ENCODE results near the gene MEX3D. TPM values are rescaled to one million over a fixed set of nuclear protein-coding genes. Genes with fewer than 3 reads are reported as not detected.

The MEX3D gene
- total and polyA plus RNA-seq, 12 donors = 1.6 to 31.6 (median 14.4) TPM

- Histone ChIP-seq H3K36me3 (replicated peaks in 1 of 2) (no peaks in the 10 kb centered on the region), H3K27me3 (peaks cover 22% of the 10 kb centered on the region), H3K9me3 (replicated peaks in 1 of 3) (no peaks in the 10 kb centered on the region), H3K4me1 (replicated peaks in 1 of 2) (peaks cover 7 to 8% of the 10 kb centered on the region in 2 donors), H3K27ac (peak overlapping the region in 1 of 5 donors; percentile 61), H3K4me3 (no peak overlapping the region)
- TF ChIP-seq POLR2A (IDR thresholded peaks at IDR 0.05) (no peak), CTCF (IDR thresholded peaks at IDR 0.05) (no peak)
- no peak for DNase-seq
- intact Hi-C loops (cut with DNase I) = loop anchor here in 1 of 2 donors (10.0 kb wide), 1 partner anchor 226 kb away; the partner anchor contains the start of gene EFNA2
- 39 to 52% (median 51%) methylated on average over 5 to 9 of the region's 9 CpGs for WGBS, 4 donors
Observed at GRCh38 chr19:1510807-1511206, 57.3 kb downstream of the MEX3D start.

- Histone ChIP-seq H3K36me3 (replicated peaks in 1 of 2) (no peaks in the 10 kb centered on the region), H3K4me3 (no peak overlapping the region), H3K27me3 (peaks cover 20% of the 10 kb centered on the region), H3K9me3 (replicated peaks in 1 of 3) (no peaks in the 10 kb centered on the region), H3K4me1 (replicated peaks in 1 of 2) (peaks cover 7 to 8% of the 10 kb centered on the region in 2 donors), H3K27ac (peak overlapping the region in 1 of 5 donors; percentile 61)
- no peak for DNase-seq
- WGBS, 4 donors = 22 to 40% (median 26%) methylated on average over 10 to 25 of the region's 25 CpGs
- intact Hi-C loops (cut with DNase I) = loop anchor here in 1 of 2 donors (10.0 kb wide), 1 partner anchor 226 kb away; the partner anchor contains the start of gene EFNA2
- TF ChIP-seq CTCF (IDR thresholded peaks at IDR 0.05) (no peak), POLR2A (IDR thresholded peaks at IDR 0.05) (no peak)
Observed at GRCh38 chr19:1510442-1510806, 57.7 kb downstream of the MEX3D start.

GRCh38 chr19:1509602-1510441, 58.3 kb downstream of the MEX3D start:
- no peak for TF ChIP-seq POLR2A (IDR thresholded peaks at IDR 0.05)
- no peak for TF ChIP-seq CTCF (IDR thresholded peaks at IDR 0.05)
- 46 to 65% (median 61%) methylated on average over 9 to 11 of the region's 11 CpGs for WGBS, 4 donors
- Histone ChIP-seq H3K9me3 (replicated peaks in 1 of 3) (no peaks in the 10 kb centered on the region), H3K4me1 (replicated peaks in 1 of 2) (peaks cover 7 to 8% of the 10 kb centered on the region in 2 donors), H3K36me3 (replicated peaks in 1 of 2) (no peaks in the 10 kb centered on the region), H3K4me3 (no peak overlapping the region), H3K27ac (peak overlapping the region in 1 of 5 donors; percentile 61), H3K27me3 (peaks cover 14% of the 10 kb centered on the region)
- no peak for DNase-seq
- intact Hi-C loops (cut with DNase I) = loop anchor here in 1 of 2 donors (10.0 kb wide), 1 partner anchor 225 kb away; the partner anchor contains the start of gene EFNA2

- no peak for DNase-seq
- H3K4me1 ChIP-seq (replicated peaks in 1 of 2) = peaks cover 4 to 7% of the 10 kb centered on the region in 2 donors
- 29 to 78% (median 40%) methylated on average over 3 to 12 of the region's 12 CpGs for WGBS, 4 donors
- peaks cover 3% of the 10 kb centered on the region for H3K27me3 ChIP-seq
- no peaks in the 10 kb centered on the region for H3K36me3 ChIP-seq (replicated peaks in 1 of 2)
- TF ChIP-seq CTCF (IDR thresholded peaks at IDR 0.05) (no peak), POLR2A (IDR thresholded peaks at IDR 0.05) (no peak)
- H3K4me3 ChIP-seq = peak overlapping the region in 2 of 4 donors; percentile 16 to 45
- intact Hi-C loops (cut with DNase I) = no loop called here
- H3K9me3 ChIP-seq (replicated peaks in 1 of 3) = no peaks in the 10 kb centered on the region
- H3K27ac ChIP-seq = peak overlapping the region in 2 of 5 donors; percentile 92 to 95
Observed at GRCh38 chr19:1508507-1508856, 59.6 kb downstream of the MEX3D start.
